GM19239 (cell line): ENCODE measurements around the gene KCNE4.

Experiments used
- DNase-seq: peaks from one replicate; pipeline ENCODE4 v3.0.0; 2011; ENCODE audit warnings: low spot score; ENCODE audit not compliant: insufficient read length
- FAIRE-seq: peaks from 2 replicates; lab custom pipeline; 2011; peaks lifted over from hg19 to GRCh38; lab: Jason Lieb, UNC

Gene KCNE4

GRCh38 chr2:223039618-223040017 lies 12.4 kb upstream of the KCNE4 start:
- FAIRE-seq = no peak

DNA sequence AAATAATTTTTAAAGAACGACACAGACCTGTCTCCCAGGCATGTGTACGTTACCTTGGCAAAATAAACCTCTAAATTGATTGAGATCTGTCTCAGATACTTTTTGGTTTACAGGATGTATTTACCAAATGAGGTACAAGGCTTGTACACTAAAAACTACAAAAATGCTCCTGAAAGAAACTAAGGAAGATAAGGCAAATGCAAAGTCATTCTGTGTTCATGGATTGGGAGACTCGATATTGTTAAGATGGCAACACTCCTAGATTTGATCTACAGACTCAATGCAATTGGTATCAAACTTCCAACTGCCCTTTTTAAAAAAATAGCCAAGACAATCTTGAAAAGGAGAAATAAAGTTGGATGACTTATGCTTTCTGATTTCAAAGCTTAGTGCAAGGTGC lies 11.5 kb upstream of the KCNE4 start:
- no peak for FAIRE-seq
- no peak for DNase-seq

More at GRCh38 chr2:223039618-223040017, 12.4 kb upstream of the KCNE4 start:
- DNase-seq = no peak

DNA sequence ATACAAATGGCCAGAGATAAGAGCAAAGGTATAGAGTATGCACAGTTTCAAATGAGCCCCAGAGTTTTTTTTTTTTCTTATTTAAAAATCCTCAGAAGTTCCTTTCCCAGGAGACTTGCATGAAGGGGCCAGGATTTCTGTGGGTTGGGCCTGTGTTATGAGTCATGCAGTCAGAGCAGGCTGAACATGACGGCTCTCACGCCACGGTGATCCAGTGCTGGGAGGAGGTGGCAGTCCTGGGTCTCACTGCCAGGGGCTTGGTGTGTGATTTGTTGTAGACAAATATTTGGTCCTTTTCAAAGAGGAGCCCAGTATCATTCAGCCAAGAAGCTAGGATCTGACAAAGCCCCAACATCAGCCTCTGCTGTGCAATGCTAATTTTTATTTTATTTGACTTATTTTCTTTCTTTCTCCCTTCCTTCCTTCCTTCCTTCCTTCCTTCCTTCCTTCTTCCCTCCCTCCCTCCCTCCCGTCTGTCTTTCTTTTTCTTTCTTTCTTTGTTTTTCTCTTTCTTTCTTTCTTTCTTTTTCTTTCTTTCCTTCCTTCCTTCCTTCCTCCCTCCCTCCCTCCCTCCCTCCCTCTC lies 10.4 kb upstream of the KCNE4 start:
- FAIRE-seq (no peak), DNase-seq (no peak)

- no peak for DNase-seq
- no peak for FAIRE-seq
These were observed 9.7 kb upstream of the KCNE4 start for GRCh38 chr2:223042284-223042683.

DNA sequence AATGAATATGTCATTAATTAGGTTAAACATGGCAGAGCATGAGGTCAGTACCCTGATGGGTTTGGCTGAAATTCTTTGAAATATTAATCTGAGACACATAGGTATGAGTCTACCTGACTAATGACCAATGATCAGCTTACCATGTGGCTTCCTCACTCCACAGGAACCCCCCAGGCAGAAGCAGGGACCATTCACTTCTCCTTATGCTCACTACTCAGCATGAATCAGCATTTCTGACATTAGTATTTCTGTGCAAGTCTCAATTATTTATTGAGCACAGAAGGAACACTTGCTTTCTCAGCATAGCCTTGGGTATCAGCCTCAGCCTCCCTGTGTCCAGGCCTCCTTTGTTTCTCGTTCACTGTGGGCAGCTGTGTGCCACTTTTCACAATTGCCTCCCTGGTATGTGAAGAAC lies 9.3 kb upstream of the KCNE4 start:
- DNase-seq (no peak), FAIRE-seq (no peak)

DNA sequence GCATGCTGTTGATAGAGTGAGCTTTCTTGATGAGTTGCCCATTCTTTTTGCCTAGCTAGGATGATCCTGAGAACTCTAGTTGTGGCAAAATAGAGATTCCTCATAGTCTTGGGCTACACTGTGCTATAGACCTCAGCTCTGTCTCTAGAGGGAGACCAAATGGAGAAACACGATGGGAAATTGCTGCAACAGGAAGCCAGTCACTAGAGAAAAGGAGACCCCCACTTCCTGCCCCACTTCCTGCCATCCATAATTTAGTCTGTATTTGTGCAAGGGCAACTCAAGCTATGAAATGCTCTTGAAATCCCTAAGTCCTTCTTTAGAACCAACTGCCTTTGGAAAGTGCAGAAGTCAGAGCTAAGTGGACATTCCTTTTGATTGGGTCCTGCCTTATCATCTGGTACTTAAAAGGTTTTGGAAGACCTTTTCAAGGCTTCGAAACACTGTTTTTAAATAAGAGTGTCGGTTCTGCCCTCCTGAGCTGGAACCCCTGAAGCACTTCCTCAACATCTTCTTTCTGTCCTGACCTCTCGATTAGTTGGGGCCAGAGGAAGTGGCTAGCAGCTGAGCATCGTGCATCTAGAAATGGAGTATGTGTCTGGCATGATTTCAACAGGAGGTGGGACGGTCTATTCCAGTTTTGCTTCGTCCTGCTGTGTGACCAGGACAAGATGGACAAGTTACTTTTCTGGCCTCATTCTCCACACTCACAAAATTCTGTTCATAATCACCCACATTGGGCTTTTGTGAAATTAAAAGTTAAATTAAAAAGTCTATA lies 8.6 kb upstream of the KCNE4 start:
- DNase-seq (no peak), FAIRE-seq (no peak)

DNA sequence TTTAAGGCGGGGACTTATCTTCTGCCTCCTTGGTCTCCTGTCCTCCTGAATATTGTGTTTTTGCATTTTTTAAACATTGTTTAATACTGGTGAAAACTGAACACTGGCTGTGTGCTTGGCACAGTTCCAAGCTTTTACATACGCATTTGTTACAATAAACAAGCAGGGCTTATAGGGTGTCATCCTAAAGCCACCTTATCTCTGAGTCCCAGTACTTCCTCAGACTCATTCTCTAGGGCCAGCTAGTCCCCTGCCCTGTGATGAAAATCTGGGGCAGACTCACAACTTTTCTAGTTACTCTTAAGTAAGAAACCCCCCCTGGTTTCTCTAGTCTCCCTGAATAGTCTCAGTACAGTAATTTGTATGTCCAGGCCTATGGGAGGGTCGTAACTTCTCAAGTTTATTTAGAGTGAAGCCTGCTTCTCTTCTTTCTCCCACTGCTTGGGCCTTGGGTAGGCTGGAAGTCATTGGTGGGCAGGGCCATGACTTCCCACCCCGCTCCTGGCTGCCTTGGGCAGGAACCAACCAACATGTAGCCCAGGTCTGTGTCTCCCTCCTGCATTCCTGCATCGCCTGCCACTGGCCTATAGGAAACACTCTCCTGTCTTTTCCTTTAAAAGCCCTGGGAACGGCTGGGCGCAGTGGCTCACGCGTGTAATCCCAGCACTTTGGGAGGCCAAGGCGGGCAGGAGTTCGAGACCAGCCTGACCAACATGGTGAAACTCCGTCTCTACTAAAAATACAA lies 7.7 kb upstream of the KCNE4 start:
- DNase-seq (no peak), FAIRE-seq (no peak)

DNA sequence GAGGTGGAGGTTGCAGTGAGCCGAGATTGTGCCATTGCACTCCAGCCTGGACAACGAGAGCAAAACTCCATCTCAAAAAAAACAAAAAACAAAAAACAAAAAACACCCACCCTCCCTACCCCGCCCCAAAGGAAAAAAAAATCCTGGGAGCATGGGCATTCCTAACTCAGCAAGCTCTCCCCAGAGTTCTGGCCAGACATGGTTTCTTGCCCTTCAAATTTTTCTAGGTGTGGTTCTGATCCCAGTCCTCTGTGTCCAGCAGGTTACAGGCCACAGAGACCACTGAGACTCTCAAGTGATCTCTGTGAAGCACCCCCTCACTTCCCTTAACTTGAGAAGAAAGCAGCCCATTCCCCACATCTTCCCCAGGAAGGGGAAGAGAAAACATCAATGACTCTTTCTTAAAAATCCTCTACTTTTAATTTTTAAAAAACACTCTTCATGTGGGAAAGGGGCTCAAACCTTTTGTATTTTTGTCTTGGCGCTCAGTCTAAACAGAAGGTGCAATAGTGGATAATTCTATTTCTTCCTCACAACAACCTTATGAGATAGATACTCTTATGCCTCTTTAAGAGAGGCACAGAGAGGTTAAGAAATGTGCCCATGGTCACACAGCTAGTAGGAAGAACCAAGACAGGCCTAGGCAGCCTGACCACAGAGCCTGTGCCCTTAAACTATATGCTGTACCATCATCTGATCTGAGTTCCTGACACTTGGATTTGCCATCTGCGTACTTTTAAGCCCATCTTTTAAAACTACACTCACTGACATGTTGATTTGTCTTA lies 6.9 kb upstream of the KCNE4 start:
- DNase-seq = no peak
- FAIRE-seq = no peak

DNA sequence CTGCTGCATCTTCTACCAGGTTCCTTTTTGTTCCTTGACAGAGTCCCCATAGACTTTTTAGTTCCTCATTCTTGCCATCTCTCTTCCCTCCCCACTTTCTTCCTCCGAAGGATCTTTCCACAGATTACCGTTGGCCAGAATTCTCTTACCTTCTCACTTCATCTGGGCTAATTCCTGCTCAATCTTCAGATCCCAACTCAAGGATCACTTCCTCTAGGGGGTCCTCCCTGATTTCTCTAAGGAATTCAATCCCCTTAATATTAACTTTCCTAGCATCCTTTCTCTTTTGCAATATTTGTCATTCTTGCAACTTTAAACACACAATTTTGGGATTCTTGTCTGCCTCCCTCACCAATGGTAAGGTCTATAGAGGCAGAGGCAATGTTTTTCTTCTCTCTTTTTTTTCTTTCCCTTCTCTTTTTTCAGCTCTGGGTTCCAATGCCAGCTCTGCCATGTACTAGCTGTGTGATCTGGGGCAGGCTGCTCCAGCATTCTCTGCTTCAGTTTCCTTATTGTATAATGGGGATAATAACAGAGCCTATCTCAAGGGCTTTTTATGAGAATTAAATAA lies 5.4 kb upstream of the KCNE4 start:
- FAIRE-seq = no peak

DNA sequence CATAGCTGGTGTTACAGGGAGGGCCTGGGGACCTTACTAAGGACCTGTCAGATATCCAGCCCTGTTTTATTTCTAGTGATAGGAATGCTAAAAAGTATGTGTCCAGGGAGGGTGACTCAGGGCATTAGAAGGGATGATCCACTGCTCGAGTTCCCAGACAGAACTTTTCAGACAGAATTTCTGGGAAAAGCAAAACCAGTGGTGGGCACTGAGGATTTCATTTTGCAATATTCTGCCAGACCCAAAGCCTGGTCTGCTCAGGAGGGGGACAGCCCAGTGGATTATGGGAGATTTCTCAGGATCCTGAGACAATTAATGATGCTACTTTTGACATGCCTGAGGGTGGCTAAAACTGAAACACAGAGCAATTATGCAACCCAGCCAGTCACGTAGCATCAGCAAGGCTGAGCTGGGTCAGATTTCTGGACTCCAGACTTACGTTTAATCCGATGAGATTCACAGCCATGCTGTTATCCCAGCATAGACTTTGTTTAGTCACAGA lies 4.7 kb upstream of the KCNE4 start:
- no peak for DNase-seq
- no peak for FAIRE-seq

More for the DNA sequence above, 5.4 kb upstream of the KCNE4 start:
- DNase-seq = no peak

- FAIRE-seq (peak; percentile 21), DNase-seq (no peak)
These were observed 3.5 kb upstream of the KCNE4 start for GRCh38 chr2:223048519-223048918.

DNA sequence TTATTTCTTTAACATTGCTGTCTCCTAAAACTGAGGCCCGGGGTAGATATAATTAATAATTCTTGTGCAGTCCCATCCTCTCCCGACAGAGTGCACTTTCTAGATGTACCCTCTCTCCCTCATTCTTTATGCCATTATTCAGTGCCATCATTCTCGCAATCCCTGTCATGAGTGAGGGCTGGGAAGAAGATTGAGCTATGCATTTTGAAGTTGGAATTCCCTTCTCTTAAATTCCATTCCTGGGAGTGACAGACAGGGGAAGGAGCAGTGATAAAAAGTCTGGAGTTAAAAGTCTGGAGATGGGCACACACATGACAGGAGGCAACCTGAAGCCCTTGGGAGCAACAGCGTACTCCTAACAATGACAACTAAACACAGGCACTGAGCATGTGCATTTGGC lies 2.6 kb upstream of the KCNE4 start:
- FAIRE-seq (no peak), DNase-seq (no peak)

GRCh38 chr2:223050188-223050587 lies 1.8 kb upstream of the KCNE4 start:
- DNase-seq = no peak
- FAIRE-seq = no peak

DNA sequence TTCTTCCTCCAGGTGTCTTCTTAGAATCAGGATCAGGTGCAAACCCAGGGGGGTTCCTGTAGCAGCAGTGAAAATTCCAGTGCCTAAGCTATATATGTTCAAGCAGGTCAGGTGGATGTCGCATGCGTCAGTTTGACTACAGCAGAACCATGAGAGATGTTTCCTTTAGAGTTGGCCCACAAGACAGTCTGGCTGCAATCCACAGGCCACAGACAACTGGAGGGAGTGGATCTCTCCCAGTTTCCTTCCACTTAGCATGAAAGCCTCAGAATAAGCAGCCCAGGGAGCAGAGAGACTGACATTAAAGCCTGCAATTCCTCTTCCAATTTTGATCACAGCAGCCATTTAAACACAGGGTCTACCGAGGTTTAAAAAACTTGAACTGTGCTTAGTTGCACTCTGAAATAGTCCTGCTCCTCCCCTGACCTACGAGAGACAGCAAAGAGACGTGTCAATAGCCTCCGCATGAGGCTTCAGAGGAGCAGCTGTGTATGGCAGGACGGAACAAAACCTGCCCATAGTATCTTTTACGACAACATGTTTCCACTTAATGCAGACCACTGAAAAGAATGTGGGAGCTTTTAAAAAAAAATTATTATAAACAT lies 988 bp upstream of the KCNE4 start:
- no peak for DNase-seq
- no peak for FAIRE-seq

GRCh38 chr2:223052548-223053483 lies 826 bp downstream of the KCNE4 start:
- FAIRE-seq (no peak), DNase-seq (no peak)

DNA sequence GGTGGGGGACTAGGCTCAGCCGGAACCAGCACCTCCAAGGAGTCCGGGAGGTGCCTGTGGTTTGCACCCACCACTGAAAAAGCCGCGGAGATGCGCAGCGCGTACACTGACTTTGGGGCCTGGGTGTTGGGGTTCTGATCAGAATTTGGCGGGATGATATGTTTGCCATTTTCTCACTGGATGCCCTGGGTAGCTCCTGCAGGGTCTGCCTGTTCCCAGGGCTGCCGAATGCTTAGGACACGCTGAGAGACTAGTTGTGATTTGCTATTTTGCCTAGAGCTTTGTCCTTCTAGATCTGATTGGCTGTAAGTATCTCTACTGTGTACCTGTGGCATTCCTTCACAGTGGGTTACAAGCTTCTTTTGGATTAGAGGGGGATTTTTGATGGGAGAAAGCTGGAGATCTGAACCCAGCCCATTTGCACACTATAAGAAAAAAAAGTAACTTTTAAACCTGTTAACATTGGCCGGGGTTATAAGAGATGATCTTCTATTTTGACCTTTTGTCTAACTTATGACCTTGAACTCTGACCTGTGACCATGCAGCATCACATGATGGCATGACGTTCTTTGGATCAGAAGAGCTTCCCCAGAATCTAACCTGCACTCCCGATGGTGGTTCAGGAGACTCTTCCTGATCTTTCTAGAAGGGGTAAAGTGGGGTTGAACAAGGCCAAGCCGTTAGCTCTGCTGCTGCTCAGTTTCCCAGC lies 1.6 kb downstream of the KCNE4 start:
- DNase-seq = no peak
- no peak for FAIRE-seq

DNA sequence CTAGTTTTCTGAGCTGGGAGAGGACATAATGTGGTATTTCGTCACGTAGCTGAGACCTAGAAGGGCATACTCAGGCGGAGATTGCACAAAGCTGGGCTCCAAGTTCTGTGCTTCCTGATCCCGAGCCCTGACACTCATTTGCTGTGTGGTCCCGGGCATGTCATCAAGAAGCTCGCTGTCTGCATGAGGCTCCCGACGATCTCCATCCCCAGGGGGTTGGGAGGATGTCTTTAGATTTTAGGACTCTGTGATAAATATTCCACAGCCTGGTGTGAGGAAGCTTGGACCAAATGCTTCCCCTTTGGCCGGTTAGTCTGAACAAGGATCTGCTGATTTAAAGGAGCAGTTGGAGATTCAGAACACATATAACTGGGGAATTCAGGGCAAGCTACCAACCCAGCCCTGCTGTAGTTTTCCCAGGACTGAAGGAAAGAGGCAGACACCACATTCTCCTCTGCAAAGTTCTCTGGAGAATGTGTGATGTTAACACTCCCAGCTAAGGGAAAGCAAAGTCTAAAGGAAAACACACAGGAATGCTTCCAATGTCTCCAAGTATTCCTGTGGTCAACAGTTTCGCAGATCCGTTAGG lies 2.3 kb downstream of the KCNE4 start:
- no peak for DNase-seq

DNA sequence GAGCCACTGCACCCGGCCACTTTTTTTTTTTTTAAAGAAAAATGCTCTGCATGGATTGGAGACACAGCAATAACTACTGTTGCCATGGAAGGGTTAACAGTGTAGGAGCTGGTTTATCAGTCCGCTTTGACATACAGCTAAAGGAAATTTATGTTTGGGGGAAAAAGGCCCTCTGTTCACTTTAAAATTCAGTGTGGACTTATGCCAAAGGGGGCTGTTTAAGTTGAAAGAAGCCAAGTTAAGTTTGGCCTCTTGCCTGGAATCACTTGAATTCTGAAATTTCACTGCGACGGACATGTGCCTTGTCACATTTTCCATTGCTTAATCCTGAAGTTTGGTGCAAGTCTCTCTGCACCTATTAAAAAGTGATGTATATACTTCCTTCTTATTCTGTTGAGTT lies 3.1 kb downstream of the KCNE4 start:
- DNase-seq (no peak), FAIRE-seq (no peak)

More for the DNA sequence above, 2.3 kb downstream of the KCNE4 start:
- FAIRE-seq = no peak
